ENCODE results near the gene DAP.
"Not testable (repeated sequence)": the region's sequence is repeated elsewhere in the genome, so short reads cannot be mapped to it uniquely, and the experiment has no call there.

Gene DAP

DNA sequence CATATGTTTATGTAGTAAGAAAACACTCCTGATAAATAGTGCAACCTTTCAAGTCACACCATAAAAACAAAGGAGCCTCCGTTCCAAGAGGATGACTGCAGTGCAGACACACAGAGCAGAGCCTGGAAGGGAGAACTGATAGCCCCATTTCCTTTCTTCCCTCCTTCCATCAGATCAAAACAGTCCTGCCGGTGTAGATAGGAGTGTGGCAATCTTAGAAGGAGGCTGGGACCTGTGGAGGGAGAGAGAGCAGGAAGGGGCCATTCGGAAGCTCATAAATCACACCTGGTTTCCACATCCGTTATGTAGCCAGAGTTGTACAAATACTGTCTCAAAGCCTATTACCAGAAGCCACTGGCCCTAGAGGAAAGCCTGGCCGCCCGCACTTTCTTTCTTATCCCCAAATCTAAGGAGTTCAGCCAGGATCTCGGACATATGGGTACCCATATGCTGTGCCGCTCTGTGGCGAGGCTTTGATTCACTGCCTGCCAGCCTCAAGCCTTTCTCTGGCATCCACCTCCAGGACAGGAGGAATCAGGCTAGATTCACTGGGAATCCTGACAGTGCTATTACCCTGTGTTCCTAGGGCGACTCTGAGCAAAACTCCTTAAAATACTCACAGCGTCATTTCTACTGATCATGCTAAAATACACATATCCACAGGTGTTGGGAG, 26.9 kb downstream of the DAP start:
- no peak for DNase-seq (ENCODE audit: low spot score)

DNA sequence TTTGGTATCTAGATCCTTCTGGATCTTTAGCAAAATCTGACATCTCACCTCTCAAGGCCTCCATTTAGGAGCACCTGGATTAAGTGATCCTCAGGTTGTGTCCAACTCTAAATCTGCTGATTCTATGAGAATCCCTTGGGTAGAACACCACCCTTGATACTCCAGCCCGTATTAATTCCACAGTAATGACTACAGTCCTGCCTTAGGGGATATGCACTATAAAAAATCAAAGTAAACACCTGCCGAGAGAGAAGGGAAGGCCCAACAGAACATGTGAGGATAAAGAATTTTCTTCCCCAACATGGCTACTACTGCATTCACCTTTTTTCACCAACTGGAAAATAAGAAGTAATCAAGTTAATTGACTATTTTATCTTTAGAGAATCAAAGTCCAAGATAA, 27.6 kb downstream of the DAP start:
- no peak for DNase-seq (ENCODE audit: low spot score)

DNA sequence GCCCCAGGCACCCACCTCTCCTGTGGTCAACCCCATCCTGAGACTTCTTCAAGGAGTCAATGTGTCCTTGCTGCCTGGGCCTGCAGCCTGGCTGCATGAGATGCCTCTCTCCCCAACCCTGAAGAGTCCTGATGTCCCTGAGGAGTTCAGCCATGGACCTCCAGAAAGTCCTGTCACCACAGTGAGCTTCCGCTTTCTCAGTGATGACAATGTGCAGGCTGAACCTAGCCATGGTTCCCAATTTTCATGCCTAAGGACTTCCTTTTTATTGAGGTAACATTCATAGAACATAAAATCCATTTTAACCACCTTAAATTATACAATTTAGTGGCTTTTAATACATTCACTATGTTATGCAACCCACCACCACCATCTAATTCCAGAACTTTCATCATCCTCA, 29.1 kb downstream of the DAP start:
- DNase-seq (ENCODE audit: low spot score), result no peak

DNA sequence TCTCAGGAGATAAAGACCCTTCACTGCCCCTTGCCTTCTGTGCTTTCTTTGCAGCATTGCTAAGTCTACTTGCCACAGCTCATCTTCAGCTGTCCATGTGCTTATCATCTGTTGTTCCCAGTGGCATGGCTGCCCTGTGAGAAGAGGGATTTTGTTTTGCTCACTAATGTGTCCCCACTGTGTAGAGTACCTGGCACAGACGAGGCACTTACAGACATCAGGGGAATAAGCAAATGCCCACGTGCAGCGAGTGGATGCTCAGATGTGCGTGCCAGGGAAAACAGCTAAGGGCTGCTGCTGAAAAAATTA, 31.0 kb downstream of the DAP start:
- no peak for DNase-seq (ENCODE audit: low spot score)

DNA sequence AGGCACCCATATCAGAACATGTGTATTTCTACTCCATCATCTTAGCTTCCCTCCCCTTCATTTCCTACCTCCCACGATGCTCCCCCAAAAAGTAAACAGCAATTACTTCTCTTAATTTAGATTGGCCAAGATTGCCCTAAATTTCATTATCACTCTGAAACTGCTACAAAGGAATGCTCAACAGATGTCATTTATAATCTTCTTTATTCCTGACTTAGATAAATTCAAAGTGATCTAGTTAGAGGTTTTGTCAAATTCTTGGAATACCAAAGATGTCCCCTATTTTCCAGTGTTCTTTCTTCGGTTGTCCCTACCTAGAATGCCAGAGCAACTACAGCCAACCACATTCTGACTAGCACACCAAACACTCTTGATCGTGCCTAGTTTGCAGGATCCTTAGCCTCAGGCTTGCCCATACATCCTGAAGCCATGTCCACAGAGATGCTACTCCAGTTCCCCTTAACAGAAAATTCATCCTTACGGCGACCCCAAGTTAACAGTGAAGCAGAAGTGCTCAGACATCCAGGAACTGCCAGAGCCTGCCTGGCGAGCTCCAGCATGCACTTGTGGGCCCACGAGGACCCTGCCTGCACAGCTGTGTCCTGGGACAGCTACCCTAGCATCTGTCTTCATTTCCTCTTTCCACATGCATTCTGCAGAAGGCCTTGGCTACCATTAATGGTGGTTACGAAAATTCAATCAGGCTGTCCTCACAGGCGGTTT, 31.6 kb downstream of the DAP start:
- DNase-seq (ENCODE audit: low spot score), result no peak

DNA sequence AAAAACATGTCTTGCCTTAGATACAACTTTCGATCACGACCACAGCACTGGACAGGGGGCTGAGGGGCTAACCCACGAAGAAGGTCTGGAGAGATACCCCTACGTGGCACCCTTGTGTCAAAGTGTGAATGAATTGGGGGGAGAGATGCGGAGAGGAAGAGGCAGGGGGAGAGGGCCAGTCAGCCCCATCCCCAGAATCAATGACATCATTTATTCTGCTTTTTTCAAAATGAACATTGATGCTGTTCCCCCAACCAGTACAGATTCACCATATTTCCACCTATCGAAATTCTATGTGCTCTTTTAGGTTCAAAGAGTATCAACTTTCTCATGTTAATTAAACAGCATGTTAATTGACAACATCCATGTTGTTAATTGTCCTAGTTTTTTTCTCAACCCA, 32.4 kb downstream of the DAP start:
- DNase-seq (ENCODE audit: low spot score), result no peak

DNA sequence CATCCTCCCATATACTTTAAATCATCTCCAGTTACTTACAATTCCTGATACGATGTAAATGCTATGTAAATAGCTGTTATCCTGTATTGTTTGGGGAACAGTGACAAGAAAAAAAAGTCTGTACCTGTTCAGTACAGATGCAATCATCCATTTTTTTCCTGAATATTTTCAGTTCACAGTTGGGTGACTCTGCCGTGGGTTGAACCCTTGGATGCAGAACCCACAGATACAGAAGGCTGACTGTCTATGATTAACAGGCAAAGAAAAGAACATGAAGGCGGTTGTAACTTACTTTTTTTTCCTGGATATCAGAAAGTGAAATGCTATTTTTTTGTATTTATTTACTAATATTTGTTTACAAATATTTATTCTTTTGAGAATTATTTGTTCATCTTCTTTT, 33.2 kb downstream of the DAP start:
- DNase-seq (ENCODE audit: low spot score), result no peak

DNA sequence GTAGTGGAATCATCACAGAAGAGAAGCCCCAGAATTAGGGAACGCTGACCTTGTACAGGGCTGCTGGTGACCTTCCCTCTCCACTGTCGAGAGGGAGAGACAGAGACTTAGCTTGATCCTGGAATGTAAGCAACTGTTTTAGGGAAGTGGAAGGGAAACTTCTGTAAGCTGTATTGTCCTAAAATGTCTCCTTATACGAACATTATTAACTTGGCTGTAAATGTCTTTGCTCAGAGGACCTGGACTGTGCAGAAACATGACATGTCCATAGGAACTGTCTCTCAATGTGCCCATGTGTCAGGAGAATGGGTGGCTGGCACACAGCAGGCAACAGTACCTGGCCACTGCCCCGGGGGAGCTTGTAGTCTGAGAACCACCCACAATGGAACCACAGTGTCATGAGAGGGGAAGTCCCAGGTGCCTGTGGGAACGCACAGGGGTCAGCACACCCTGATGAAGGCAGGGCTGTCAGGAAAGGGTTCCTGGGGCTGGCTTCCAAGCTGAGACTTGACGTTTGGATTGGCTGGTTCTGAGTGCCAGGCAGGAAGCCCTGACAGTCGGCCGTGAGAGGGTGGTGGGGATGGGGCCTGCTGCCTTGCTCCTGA, 34.0 kb downstream of the DAP start:
- no peak for DNase-seq (ENCODE audit: low spot score)

DNA sequence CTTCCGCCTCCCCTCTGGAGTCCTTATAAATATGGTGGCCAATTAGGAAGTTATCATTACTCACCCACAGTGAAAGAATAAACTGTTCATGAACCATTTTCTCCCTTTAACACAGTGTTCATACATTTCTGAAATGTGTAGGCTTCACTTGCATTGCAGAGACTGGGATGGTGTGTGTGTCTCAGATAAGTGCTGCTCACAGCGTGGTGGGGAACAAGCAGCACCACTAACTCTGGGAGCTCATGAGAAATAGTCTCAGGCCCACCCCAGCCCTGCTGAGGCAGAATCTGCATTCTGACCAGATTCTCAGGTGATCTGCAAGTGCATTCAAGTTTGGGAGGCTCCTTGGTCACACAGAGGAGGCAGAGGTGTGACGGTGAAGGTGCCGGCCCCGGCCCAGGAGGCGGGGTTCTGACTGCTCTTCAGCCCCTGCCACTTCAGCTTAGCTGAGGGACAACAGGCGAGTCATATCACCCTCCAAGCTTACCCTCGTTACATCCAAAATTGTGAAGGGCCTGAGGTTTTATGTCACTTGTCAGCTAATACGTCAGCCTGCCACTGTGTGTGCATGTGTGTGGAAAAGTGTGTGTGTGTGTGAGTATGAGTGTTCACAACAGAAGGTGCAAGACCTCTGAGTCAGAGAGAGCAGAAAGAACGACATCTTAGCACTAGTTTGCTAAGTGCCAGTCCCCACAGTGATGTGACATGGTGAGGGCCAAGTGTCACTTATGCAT, 34.7 kb downstream of the DAP start:
- DNase-seq (ENCODE audit: low spot score), result no peak

DNA sequence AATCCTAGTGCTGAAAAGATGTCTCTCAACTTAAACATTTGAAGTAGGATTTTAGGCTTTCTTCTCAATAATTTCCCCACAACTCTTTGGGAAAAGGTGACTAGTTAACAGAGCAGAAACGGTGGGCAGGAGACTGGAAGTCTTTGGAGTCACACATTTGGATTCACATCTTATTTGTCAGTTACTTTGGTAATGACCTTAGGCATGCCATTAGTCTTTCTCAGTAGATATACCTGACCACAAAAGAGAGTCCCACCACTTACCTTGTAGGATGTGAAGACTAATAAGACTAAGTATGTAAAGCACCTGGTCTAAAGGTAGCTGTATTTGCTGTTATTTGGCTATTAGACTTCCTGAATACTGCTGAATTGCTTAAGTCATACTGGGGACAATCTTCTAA, 35.4 kb downstream of the DAP start:
- DNase-seq (ENCODE audit: low spot score), result no peak

DNA sequence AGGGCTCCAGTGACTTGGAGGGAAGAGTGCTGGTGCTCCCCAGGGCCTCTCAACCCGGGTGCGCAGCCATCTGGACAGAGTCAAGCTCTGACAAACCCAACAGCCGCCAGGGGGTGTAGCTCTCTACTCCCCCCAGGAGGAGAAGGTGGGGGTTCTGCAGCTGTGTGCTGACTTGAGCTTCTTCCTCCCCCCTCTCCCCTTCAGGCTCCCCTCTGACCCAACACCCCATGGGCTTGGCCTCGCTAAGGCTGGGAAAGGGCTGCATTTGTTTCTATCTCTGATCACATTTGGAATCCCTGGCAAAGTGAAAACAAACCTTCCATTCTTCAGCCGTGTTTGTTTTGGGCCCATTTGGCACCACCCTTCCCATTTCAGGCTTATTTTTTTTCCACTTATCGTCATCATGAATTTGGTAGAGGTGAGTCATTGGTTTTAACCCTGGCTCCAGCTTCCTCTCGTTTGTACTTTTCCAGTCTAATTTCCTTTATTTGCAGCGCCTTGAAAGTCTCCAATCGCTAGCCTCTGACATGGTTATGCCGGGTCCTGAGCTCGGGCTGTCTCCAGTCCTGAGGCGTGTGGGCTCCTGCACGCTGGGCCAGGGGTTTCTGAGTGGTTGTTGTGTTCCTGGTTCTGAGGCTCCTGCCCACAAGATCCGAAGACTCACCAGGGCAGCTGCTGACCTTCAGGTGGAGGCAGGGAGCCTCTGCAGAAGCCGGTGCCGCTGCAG, 36.1 kb downstream of the DAP start:
- DNase-seq (ENCODE audit: low spot score), result no peak

DNA sequence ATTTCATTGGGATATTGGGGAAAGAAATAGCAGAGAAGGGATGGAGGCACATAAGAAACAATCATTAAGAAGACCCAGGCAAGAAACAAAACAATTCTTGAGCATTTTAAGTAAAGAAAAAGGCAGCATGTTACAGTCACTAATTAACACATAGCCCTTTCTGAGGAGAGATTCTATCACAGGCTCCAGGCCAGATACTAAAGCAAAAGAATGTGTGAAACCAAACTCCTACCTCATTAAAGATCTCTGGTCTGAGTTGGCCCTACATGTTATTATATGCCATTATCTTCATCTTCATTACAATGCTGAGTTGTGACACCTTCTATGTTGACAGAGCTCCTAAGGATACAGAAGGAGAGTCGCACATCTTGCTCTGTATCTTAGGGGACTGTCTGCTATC, 37.5 kb downstream of the DAP start:
- no peak for DNase-seq (ENCODE audit: low spot score)

DNA sequence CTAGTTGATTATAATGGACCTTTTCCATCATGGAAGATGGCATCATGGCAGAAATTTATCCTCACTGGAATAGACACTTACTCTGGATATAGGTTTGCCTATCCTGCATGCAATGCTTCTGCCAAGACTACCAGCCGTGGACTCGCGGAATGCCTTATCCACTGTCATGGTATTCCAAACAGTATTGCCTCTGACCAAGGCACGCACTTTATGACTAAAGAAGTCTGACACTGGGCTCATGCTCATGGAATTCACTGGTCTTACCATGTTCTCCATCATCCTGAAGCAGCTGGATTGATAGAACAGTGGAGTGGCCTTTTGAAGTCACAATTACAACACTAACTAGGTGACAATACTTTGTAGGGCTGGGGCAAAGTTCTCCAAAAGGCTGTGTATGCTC, 40.3 kb downstream of the DAP start:
- not testable (repeated sequence) for DNase-seq (ENCODE audit: low spot score)

DNA sequence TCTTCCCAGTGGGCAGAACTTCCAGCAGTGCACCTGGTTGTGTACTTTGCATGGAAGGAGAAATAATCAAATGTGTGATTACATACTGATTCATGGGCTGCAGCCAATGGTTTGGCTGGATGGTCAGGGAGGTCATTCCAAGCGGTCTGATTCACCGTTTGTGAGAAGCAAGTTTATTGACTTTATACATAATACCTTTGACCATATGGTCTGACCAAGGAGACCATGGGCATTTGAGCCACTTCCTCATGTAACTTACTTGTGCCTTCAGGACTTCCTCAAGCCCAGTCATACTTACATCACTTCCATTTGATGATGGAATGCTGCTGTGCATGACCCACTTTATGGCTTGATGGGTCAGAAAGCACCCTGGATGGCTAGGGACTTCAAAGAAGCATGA, 41.1 kb downstream of the DAP start:
- no peak for DNase-seq (ENCODE audit: low spot score)

DNA sequence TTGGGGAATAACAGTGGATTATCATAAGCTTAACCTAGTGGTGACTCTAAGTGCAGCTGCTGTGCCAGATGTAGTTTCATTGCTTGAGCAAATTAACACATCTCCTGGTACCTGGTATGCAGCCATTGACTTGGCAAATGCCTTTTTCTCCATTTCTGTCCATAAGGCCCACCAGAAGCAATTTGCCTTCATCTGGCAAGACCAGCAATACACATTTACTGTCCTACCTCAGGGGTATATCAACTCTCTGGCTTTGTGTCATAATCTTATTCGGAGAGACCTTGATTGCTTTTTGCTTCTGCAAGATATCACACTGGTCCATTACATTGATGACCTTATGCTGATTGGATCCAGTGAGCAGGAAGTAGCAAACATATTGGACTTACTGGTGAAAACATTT, 42.4 kb downstream of the DAP start:
- not testable (repeated sequence) for DNase-seq (ENCODE audit: low spot score)

DNA sequence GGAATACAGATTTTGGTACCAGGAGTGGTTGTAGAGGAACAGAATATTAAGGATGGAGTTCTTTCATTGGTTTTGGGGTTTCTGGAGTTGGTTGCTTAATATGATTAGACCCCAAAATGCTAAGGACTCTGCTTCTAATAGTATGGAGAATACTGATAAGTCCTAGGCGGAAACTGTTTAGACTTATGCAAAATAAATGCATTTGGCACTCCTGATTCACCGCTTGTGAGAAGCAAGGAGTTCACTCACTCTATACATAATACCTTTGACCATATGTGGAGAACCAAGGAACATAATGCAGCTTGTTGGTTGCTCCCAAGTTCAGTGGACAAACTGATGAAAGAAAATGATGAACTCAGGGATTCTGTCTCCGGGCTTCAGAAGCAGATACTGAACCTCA, 44.2 kb downstream of the DAP start:
- not testable (repeated sequence) for DNase-seq (ENCODE audit: low spot score)

DNA sequence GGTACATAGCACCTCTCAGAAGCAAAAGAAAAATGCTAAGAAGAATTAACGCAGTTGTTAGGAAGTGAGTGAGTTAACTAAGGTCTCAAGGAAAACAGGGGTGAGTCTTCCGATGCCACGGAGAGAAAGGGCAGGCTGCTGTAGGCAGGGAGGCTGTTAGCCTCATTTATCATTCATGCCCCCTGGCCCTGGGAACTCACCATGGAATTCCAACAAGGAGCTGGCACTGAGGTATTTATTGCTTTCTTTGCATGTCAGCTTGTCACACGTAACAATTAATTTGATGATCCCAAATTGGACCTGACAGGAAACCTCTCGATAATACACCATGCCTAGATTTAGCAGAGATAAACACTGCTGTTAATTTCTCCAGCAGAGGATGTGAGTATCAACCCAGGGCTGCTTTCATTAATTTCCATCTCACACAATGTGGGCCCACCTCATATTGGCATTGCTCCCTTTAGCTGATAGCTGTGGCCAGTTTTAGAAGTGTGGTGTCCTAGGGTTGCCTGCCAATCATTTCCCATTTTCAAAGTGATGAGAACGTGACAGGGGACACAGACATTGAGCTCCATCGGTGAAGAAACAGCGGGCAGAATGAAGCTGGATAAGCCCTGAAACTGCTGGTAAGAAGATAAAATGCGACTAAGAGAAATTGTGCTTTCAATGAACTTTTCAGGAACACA, 45.3 kb downstream of the DAP start:
- no peak for DNase-seq (ENCODE audit: low spot score)

DNA sequence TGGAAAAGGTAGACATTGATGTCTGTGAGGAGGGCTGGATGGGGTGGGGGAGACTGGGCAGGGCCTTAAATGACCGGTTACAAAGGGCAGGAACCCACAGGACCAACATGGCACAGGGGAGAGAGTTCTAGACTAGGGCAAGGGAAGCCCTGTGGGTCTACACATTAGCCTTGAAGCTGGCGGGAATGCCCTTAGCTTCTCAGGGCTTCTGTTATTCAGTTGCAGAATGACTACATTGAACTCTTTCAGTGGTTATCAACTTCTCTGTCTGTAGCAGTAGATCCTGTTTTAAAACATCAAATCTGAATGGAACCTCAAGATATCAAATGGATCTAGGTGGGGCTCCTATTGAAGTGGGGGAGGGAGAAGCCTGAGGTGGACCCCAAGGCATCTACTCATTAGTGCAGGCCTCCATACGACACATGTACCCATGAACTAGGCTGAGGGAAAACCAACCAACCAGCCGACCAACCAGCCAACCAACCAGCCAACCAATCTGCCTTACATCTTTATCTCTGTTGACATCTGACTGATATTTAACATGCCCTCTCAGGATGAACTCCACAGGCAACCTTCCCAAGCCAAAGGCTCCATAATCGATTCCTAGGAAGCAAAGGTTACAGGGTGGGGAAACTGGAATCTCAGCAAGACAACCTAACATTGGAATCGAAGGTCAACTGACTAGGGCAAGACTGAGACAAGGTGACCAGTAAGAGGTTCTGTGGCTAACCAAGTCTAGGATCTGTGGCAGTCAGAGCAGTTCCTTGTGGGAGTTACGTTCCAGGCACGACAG, 48.3 kb downstream of the DAP start:
- DNase-seq (ENCODE audit: low spot score), result no peak

DNA sequence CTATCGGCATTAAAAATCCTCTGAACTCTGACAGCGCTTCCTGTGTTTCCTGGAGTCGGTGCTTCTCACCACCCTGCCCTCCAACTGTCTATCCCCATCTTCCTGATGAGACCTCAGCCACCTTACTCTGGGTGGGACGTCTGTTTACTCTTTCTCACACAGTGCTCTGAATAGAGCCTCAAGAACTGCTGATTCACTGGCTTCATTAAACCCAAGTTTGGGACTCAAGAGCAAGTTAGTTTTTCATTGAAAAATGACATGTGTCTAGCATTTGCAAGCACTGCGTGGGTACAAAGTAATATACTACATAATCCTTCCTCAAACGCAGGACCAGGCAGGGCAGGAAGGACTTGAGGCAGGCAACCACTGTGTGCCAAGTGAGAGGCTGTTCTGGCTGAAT, 49.5 kb downstream of the DAP start:
- DNase-seq (ENCODE audit: low spot score), result no peak

DNA sequence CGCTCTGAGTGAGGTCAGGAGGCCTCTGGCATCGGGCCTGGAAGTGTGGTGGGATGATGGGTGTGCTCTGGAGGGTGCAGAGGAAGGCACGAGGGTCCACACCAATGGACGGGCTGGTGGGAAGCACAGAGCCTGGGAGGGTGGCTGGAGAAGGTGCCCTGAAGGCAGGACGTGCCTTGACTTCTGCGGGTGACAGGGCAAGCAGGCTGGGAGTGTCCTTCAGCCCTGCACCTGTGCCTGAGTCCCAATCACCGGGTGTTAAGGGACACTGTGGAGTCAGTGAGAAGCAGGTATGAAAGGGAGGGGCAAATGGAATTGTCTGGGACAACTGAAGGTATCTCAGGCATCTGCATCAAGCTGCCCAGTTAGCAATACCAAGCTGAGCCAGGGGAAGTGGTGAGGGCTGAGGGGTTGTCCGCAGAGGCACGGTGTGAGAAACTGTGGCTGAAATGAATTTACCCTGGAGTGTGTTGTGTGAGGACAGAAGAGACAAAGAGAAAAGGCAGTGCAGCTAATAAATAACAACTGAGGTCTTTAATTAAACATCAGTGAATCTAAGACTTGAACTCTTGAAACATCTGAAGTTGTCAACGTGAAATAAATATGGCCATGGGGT, 50.4 kb downstream of the DAP start:
- no peak for DNase-seq (ENCODE audit: low spot score)

DNA sequence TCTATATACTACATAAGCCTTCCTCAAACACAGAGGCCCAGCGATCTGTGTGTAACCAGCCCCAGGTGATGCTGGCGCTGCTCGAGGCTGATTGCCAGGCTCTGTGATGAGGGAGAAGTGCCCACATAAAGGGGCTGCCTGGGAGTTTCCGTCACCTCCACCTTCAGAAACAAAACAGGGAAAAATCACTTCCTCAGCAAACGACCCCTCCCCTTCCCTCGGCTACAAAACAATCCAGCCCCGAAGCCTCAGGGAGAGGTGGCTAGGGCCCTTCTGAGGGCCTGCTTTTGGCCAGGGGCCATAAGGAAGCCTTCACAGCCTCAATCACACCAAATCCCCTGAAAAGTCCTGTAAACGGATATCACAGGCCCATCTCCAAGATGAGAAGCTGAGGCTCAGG, 51.1 kb downstream of the DAP start:
- DNase-seq (ENCODE audit: low spot score), result no peak

Measured in hematopoietic multipotent progenitor cell treated with erythropoietin and hydrocortisone succinate and interleukin-3 and kit ligand, for 15 days (in vitro differentiated cells).